Measurements from ENCODE around the gene XAGE5.
"Not testable (repeated sequence)": the region's sequence is repeated elsewhere in the genome, so short reads cannot be mapped to it uniquely, and the experiment has no call there.

Gene XAGE5

GRCh38 chrX:52811065-52811625 lies at the start of gene XAGE5:
Gene XAGE5 (plus strand): TSS chrX:52811287. CDS start chrX:52812567, 1,280 bp downstream.
- H3K4me3 ChIP-seq (ENCODE audit: low read depth in 1 of 2, low read length in 2 of 2), result no peak within 1 kb of the TSS
- H3K36me3 ChIP-seq (ENCODE audit: control insufficient read depth in 1 of 2, insufficient read depth in 2 of 2, low read length in 2 of 2), result no peaks in the 10 kb centered on the region
- no peaks in the 10 kb centered on the region for H3K4me1 ChIP-seq (ENCODE audit: control insufficient read depth in 1 of 2, insufficient read depth in 2 of 2, low read length in 2 of 2)
- H3K27ac ChIP-seq (ENCODE audit: low read length), result no peak within 1 kb of the TSS
- H3K27me3 ChIP-seq (ENCODE audit: low read depth, low read length), result no peaks in the 10 kb centered on the region
- no peaks in the 10 kb centered on the region for H3K9me3 ChIP-seq (ENCODE audit: control insufficient read depth in 1 of 2, low read length in 2 of 2)

- not testable (repeated sequence) for H3K27ac ChIP-seq (ENCODE audit: low read length); H3K36me3 ChIP-seq (ENCODE audit: control insufficient read depth in 1 of 2, insufficient read depth in 2 of 2, low read length in 2 of 2); H3K4me1 ChIP-seq (ENCODE audit: control insufficient read depth in 1 of 2, insufficient read depth in 2 of 2, low read length in 2 of 2); H3K27me3 ChIP-seq (ENCODE audit: low read depth, low read length); H3K9me3 ChIP-seq (ENCODE audit: control insufficient read depth in 1 of 2, low read length in 2 of 2); H3K4me3 ChIP-seq (ENCODE audit: low read depth in 1 of 2, low read length in 2 of 2)
Measured at GRCh38 chrX:52765983-52766382, 45.1 kb upstream of the XAGE5 start.

- H3K27ac ChIP-seq (ENCODE audit: low read length); H3K4me1 ChIP-seq (ENCODE audit: control insufficient read depth in 1 of 2, insufficient read depth in 2 of 2, low read length in 2 of 2); H3K36me3 ChIP-seq (ENCODE audit: control insufficient read depth in 1 of 2, insufficient read depth in 2 of 2, low read length in 2 of 2); H3K9me3 ChIP-seq (ENCODE audit: control insufficient read depth in 1 of 2, low read length in 2 of 2); H3K4me3 ChIP-seq (ENCODE audit: low read depth in 1 of 2, low read length in 2 of 2); H3K27me3 ChIP-seq (ENCODE audit: low read depth, low read length): not testable (repeated sequence)
Measured at GRCh38 chrX:52773504-52773903, 37.6 kb upstream of the XAGE5 start.

- H3K27ac ChIP-seq (ENCODE audit: low read length); H3K36me3 ChIP-seq (ENCODE audit: control insufficient read depth in 1 of 2, insufficient read depth in 2 of 2, low read length in 2 of 2); H3K27me3 ChIP-seq (ENCODE audit: low read depth, low read length); H3K4me1 ChIP-seq (ENCODE audit: control insufficient read depth in 1 of 2, insufficient read depth in 2 of 2, low read length in 2 of 2); H3K9me3 ChIP-seq (ENCODE audit: control insufficient read depth in 1 of 2, low read length in 2 of 2); H3K4me3 ChIP-seq (ENCODE audit: low read depth in 1 of 2, low read length in 2 of 2): not testable (repeated sequence)
Measured at GRCh38 chrX:52797327-52797726, 13.8 kb upstream of the XAGE5 start, which contains the start of gene SPANXN5. Gene SPANXN5 (minus strand): TSS chrX:52797427. CDS start chrX:52797348, 79 bp downstream.

GRCh38 chrX:52804876-52805275 lies 6.2 kb upstream of the XAGE5 start:
- not testable (repeated sequence) for H3K27ac ChIP-seq (ENCODE audit: low read length); H3K9me3 ChIP-seq (ENCODE audit: control insufficient read depth in 1 of 2, low read length in 2 of 2); H3K36me3 ChIP-seq (ENCODE audit: control insufficient read depth in 1 of 2, insufficient read depth in 2 of 2, low read length in 2 of 2); H3K27me3 ChIP-seq (ENCODE audit: low read depth, low read length); H3K4me1 ChIP-seq (ENCODE audit: control insufficient read depth in 1 of 2, insufficient read depth in 2 of 2, low read length in 2 of 2); H3K4me3 ChIP-seq (ENCODE audit: low read depth in 1 of 2, low read length in 2 of 2)

- no peaks in the 10 kb centered on the region for H3K27me3 ChIP-seq (ENCODE audit: low read depth, low read length)
- no peak overlapping the region for H3K27ac ChIP-seq (ENCODE audit: low read length)
- no peaks in the 10 kb centered on the region for H3K36me3 ChIP-seq (ENCODE audit: control insufficient read depth in 1 of 2, insufficient read depth in 2 of 2, low read length in 2 of 2)
- no peaks in the 10 kb centered on the region for H3K9me3 ChIP-seq (ENCODE audit: control insufficient read depth in 1 of 2, low read length in 2 of 2)
- no peak overlapping the region for H3K4me3 ChIP-seq (ENCODE audit: low read depth in 1 of 2, low read length in 2 of 2)
- H3K4me1 ChIP-seq (ENCODE audit: control insufficient read depth in 1 of 2, insufficient read depth in 2 of 2, low read length in 2 of 2), result no peaks in the 10 kb centered on the region
Measured at GRCh38 chrX:52819788-52820187, 8.7 kb downstream of the XAGE5 start.

GRCh38 chrX:52821079-52821760 lies 10.1 kb downstream of the XAGE5 start:
- H3K27me3 ChIP-seq (ENCODE audit: low read depth, low read length), result no peaks in the 10 kb centered on the region
- H3K9me3 ChIP-seq (ENCODE audit: control insufficient read depth in 1 of 2, low read length in 2 of 2), result no peaks in the 10 kb centered on the region
- H3K4me3 ChIP-seq (ENCODE audit: low read depth in 1 of 2, low read length in 2 of 2), result no peak overlapping the region
- no peak overlapping the region for H3K27ac ChIP-seq (ENCODE audit: low read length)
- H3K36me3 ChIP-seq (ENCODE audit: control insufficient read depth in 1 of 2, insufficient read depth in 2 of 2, low read length in 2 of 2), result no peaks in the 10 kb centered on the region
- no peaks in the 10 kb centered on the region for H3K4me1 ChIP-seq (ENCODE audit: control insufficient read depth in 1 of 2, insufficient read depth in 2 of 2, low read length in 2 of 2)

- Histone ChIP-seq H3K4me1 (ENCODE audit: control insufficient read depth in 1 of 2, insufficient read depth in 2 of 2, low read length in 2 of 2) (no peaks in the 10 kb centered on the region), H3K9me3 (ENCODE audit: control insufficient read depth in 1 of 2, low read length in 2 of 2) (no peaks in the 10 kb centered on the region), H3K4me3 (ENCODE audit: low read depth in 1 of 2, low read length in 2 of 2) (no peak overlapping the region), H3K36me3 (ENCODE audit: control insufficient read depth in 1 of 2, insufficient read depth in 2 of 2, low read length in 2 of 2) (no peaks in the 10 kb centered on the region), H3K27me3 (ENCODE audit: low read depth, low read length) (no peaks in the 10 kb centered on the region), H3K27ac (ENCODE audit: low read length) (no peak overlapping the region)
Measured at GRCh38 chrX:52824608-52825007, 13.5 kb downstream of the XAGE5 start.

- Histone ChIP-seq H3K36me3 (ENCODE audit: control insufficient read depth in 1 of 2, insufficient read depth in 2 of 2, low read length in 2 of 2) (no peaks in the 10 kb centered on the region), H3K4me3 (ENCODE audit: low read depth in 1 of 2, low read length in 2 of 2) (no peak overlapping the region), H3K4me1 (ENCODE audit: control insufficient read depth in 1 of 2, insufficient read depth in 2 of 2, low read length in 2 of 2) (no peaks in the 10 kb centered on the region), H3K27ac (ENCODE audit: low read length) (no peak overlapping the region), H3K27me3 (ENCODE audit: low read depth, low read length) (no peaks in the 10 kb centered on the region), H3K9me3 (ENCODE audit: control insufficient read depth in 1 of 2, low read length in 2 of 2) (no peaks in the 10 kb centered on the region)
Measured at GRCh38 chrX:52830551-52830950, 19.5 kb downstream of the XAGE5 start.

- H3K9me3 ChIP-seq (ENCODE audit: control insufficient read depth in 1 of 2, low read length in 2 of 2), result no peaks in the 10 kb centered on the region
- H3K4me3 ChIP-seq (ENCODE audit: low read depth in 1 of 2, low read length in 2 of 2), result no peak overlapping the region
- H3K36me3 ChIP-seq (ENCODE audit: control insufficient read depth in 1 of 2, insufficient read depth in 2 of 2, low read length in 2 of 2), result no peaks in the 10 kb centered on the region
- H3K27ac ChIP-seq (ENCODE audit: low read length), result no peak overlapping the region
- no peaks in the 10 kb centered on the region for H3K27me3 ChIP-seq (ENCODE audit: low read depth, low read length)
- no peaks in the 10 kb centered on the region for H3K4me1 ChIP-seq (ENCODE audit: control insufficient read depth in 1 of 2, insufficient read depth in 2 of 2, low read length in 2 of 2)
Measured at GRCh38 chrX:52839137-52839536, 28.1 kb downstream of the XAGE5 start.

GRCh38 chrX:52843619-52844018 lies 32.5 kb downstream of the XAGE5 start:
- not testable (repeated sequence) for H3K9me3 ChIP-seq (ENCODE audit: control insufficient read depth in 1 of 2, low read length in 2 of 2); H3K27ac ChIP-seq (ENCODE audit: low read length); H3K4me3 ChIP-seq (ENCODE audit: low read depth in 1 of 2, low read length in 2 of 2); H3K36me3 ChIP-seq (ENCODE audit: control insufficient read depth in 1 of 2, insufficient read depth in 2 of 2, low read length in 2 of 2); H3K4me1 ChIP-seq (ENCODE audit: control insufficient read depth in 1 of 2, insufficient read depth in 2 of 2, low read length in 2 of 2); H3K27me3 ChIP-seq (ENCODE audit: low read depth, low read length)

Data from muscle layer of duodenum (tissue), 2 donors.